HepG2 (cell line): ENCODE results near the gene HSD17B8. TPM values are rescaled to one million over a fixed set of nuclear protein-coding genes. Genes with fewer than 3 reads are reported as not detected.

Experiments used
- BATF2 ChIP-seq: sonication (generic); formaldehyde crosslinking; IDR thresholded peaks from 2 replicates; pipeline ENCODE4 v1.8.0; 2022; ENCODE audit warnings: mild to moderate bottlenecking, missing genetic modification reagents, moderate library complexity
- BCLAF1 ChIP-seq: fragments of 450-650 bp; IDR thresholded peaks from 2 replicates; pipeline ENCODE4 v1.6.1; 2017; ENCODE audit warnings: mild to moderate bottlenecking
- FOXK1 ChIP-seq: sonication (generic); formaldehyde crosslinking; IDR thresholded peaks from 2 replicates; pipeline ENCODE4 v1.4.0; 2020; ENCODE audit warnings: low read depth, missing genetic modification reagents, borderline replicate concordance
- KDM5B ChIP-seq: sonication (generic); formaldehyde crosslinking; IDR thresholded peaks from 2 replicates; pipeline ENCODE4 v1.4.0; 2020; ENCODE audit warnings: missing genetic modification reagents, mild to moderate bottlenecking, borderline replicate concordance
- MIER3 ChIP-seq: IDR thresholded peaks from 2 replicates; pipeline ENCODE4 v1.6.1; 2016; ENCODE audit warnings: missing compliant biosample characterization, borderline replicate concordance
- PAX8 ChIP-seq: sonication (generic); formaldehyde crosslinking; IDR thresholded peaks from 2 replicates; pipeline ENCODE4 v1.8.0; 2022; ENCODE audit warnings: mild to moderate bottlenecking, missing genetic modification reagents, borderline replicate concordance
- RORA ChIP-seq: sonication (generic); formaldehyde crosslinking; IDR thresholded peaks from 2 replicates; pipeline ENCODE4 v1.5.0; 2020; ENCODE audit warnings: mild to moderate bottlenecking, missing genetic modification reagents, moderate library complexity
- TP53 ChIP-seq: sonication (generic); formaldehyde crosslinking; conservative IDR thresholded peaks from 2 replicates; pipeline ENCODE4 v1.4.0; 2020; ENCODE audit warnings: missing genetic modification reagents
- USF2 ChIP-seq, 2 experiments: sonication (generic) in 1 of 2; formaldehyde crosslinking in 1 of 2; IDR thresholded peaks; 2 replicates each; pipeline versions ENCODE4 v1.5.1 to v1.6.1; 2011 to 2020; ENCODE audit warnings: borderline replicate concordance in 1 of 2, low read depth in 1 of 2, low read length in 1 of 2, mild to moderate bottlenecking in 1 of 2, missing genetic modification reagents in 1 of 2, moderate library complexity in 1 of 2
- XRCC5 ChIP-seq: fragments of 200-400 bp; formaldehyde crosslinking; optimal IDR thresholded peaks from 2 replicates; pipeline ENCODE3; 2017; ENCODE audit warnings: mild to moderate bottlenecking, low read length
- ZNF317 ChIP-seq: sonication (generic); formaldehyde crosslinking; IDR thresholded peaks from 2 replicates; pipeline ENCODE4 v1.5.0; 2020; ENCODE audit warnings: mild to moderate bottlenecking, missing genetic modification reagents
- ZNF318 ChIP-seq: sonication (generic); formaldehyde crosslinking; IDR thresholded peaks from 2 replicates; pipeline ENCODE4 v1.4.0; 2020; ENCODE audit warnings: mild to moderate bottlenecking, missing genetic modification reagents
- ZNF44 ChIP-seq: sonication (generic); formaldehyde crosslinking; IDR thresholded peaks from 2 replicates; pipeline ENCODE4 v1.5.1; 2020; ENCODE audit warnings: mild to moderate bottlenecking, missing genetic modification reagents
- ZNF564 ChIP-seq: sonication (generic); formaldehyde crosslinking; IDR thresholded peaks from 2 replicates; pipeline ENCODE4 v1.8.1; 2023; ENCODE audit warnings: mild to moderate bottlenecking, missing genetic modification reagents
- polyA plus RNA-seq, 8 experiments: library from polyadenylated mRNA; depleted of rRNA in 3 of 8; stranded (reverse) in 7 of 8; unstranded in 1 of 8; fragments of >200 nt; fragmentation: Illumina TruSeq in 4 of 8; extraction: Trizol in 4 of 8; gene quantifications; 2 replicates each; pipeline versions ENCODE4 v1.2.1 to v1.2.3, GENCODE V29; 2011 to 2016; ENCODE audit warnings: low read depth in 4 of 8, missing spikeins in 1 of 8, mixed read lengths in 1 of 8; ENCODE audit not compliant: insufficient read depth in 1 of 8
- total RNA-seq, 5 experiments: library from RNA; depleted of rRNA; stranded (reverse); fragments of >200 nt; fragmentation: Illumina TruSeq; extraction: Trizol; gene quantifications; 2 replicates each; pipeline ENCODE4 v1.2.3, GENCODE V29; 2016; ENCODE audit warnings: low read depth in 1 of 5

HSD17B8 gene
- total and polyA plus RNA-seq, 2 of the 13 experiments (the other 11 are each of a cell fraction or from before 2014, with no cell fraction given): 12.6 to 20.1 TPM

- TF ChIP-seq BATF2: 0 out of 2 replicates have a peak, but pooled peaks have one; percentile 18
- TF ChIP-seq FOXK1 (CRISPR knock-in tag): peak; percentile 97
- 0 out of 2 replicates have a peak, but pooled peaks have one; percentile 28 for TF ChIP-seq KDM5B
- TF ChIP-seq ZNF44: no peak
- no peak for TF ChIP-seq USF2 (IDR thresholded peaks at IDR 0.05; ENCODE audit: low read depth, low read length)
- no peak for TF ChIP-seq USF2 (CRISPR knock-in tag; IDR thresholded peaks at IDR 0.05; ENCODE audit: borderline replicate concordance)
- peak; percentile 79 for TF ChIP-seq ZNF317 (CRISPR knock-in tag)
- TF ChIP-seq ZNF318 (CRISPR knock-in tag): peak; percentile 94
- 0 out of 2 replicates have a peak, but pooled peaks have one; percentile 43 for TF ChIP-seq TP53 (CRISPR knock-in tag)
- TF ChIP-seq ZNF564: 0 out of 2 replicates have a peak, but pooled peaks have one; percentile 40
- peak; percentile 24 for TF ChIP-seq XRCC5
- TF ChIP-seq MIER3 (CRISPR knock-in tag): peak; percentile 94; the same call in 1 of the 2 replicates
- no peak for TF ChIP-seq BCLAF1
- no peak for TF ChIP-seq PAX8 (CRISPR knock-in tag)
- TF ChIP-seq RORA: no peak
These were observed 6.1 kb upstream of the HSD17B8 start (continued) for GRCh38 chr6:33198159-33198852.
